Lower leg skin (tissue), 4 donors: ENCODE data around the gene KRTAP10-11. TPM values are rescaled to one million over a fixed set of nuclear protein-coding genes. Genes with fewer than 3 reads are reported as not detected.

Source experiments
- DNase-seq, 2 donors: peaks; one replicate each; pipeline ENCODE4 v3.0.0-alpha.2; 2019; ENCODE audit warnings: low spot score in 2 of 2
- H3K4me3 ChIP-seq: fragments of 200-600 bp; sonication (generic); 2 replicates; pipeline ENCODE4 v1.5.1; 2017; ENCODE audit warnings: mild to moderate bottlenecking, low read depth; ENCODE audit not compliant: poor library complexity, severe bottlenecking
- CTCF ChIP-seq, 3 donors: fragments of 450-650 bp; IDR thresholded peaks; one replicate each; pipeline ENCODE4 v1.5.1; 2016; ENCODE audit warnings: antibody characterized with exemption in 3 of 3, mild to moderate bottlenecking in 3 of 3, moderate library complexity in 2 of 3
- POLR2A ChIP-seq, 2 donors: fragments of 450-650 bp; IDR thresholded peaks; one replicate each; pipeline ENCODE4 v1.6.1; 2016 to 2017; ENCODE audit warnings: antibody characterized with exemption in 2 of 2, mild to moderate bottlenecking in 1 of 2, moderate library complexity in 1 of 2
- WGBS, 2 donors: methylation state at CpG; one replicate each; pipeline ENCODE4 v1.1.5; 2018; 5-methylcytosine and 5-hydroxymethylcytosine counted together
- intact Hi-C: fragments of 100-400 bp; cut with DNase I; formaldehyde crosslinking; loops from one replicate; pipeline ENCODE4 v1.15.0; 2023; ENCODE audit warnings: low total_unique reads
- total RNA-seq, 4 donors: library from RNA; depleted of rRNA; stranded (reverse); fragments of >200 nt; gene quantifications; one replicate each; pipeline ENCODE4 v1.1.0, GENCODE V29; 2016

KRTAP10-11 gene
- total RNA-seq, 4 donors from 2014 or later, result 6.5 TPM; not detected in 3

- 84 to 91% methylated on average over 3 of the region's 3 CpGs for WGBS, 2 donors
- DNase-seq, result peak in 1 of 2 donors; percentile 53
- TF ChIP-seq POLR2A (IDR thresholded peaks at IDR 0.05) (no peak), CTCF (IDR thresholded peaks at IDR 0.05) (no peak)
- no peak overlapping the region for H3K4me3 ChIP-seq
- intact Hi-C loops, result no loop called here
Observed at GRCh38 chr21:44670642-44671432, 24.6 kb downstream of the KRTAP10-11 start.

GRCh38 chr21:44671911-44672310 lies 25.7 kb downstream of the KRTAP10-11 start:
- intact Hi-C loops, result no loop called here

GRCh38 chr21:44677881-44678280 lies 31.7 kb downstream of the KRTAP10-11 start:
- WGBS, 2 donors, result 94 to 95% methylated on average over 13 of the region's 13 CpGs
- intact Hi-C loops, result no loop called here
- no peak for TF ChIP-seq POLR2A (IDR thresholded peaks at IDR 0.05)
- TF ChIP-seq CTCF (IDR thresholded peaks at IDR 0.05), result no peak

More at GRCh38 chr21:44671911-44672310, 25.7 kb downstream of the KRTAP10-11 start:
- 81 to 92% methylated on average over 1 of the region's 1 CpG for WGBS, 2 donors
- TF ChIP-seq CTCF (IDR thresholded peaks at IDR 0.05) (no peak), POLR2A (IDR thresholded peaks at IDR 0.05) (no peak)
- H3K4me3 ChIP-seq, result no peak overlapping the region
- DNase-seq, result no peak

GRCh38 chr21:44681152-44681551 lies 34.9 kb downstream of the KRTAP10-11 start:
- intact Hi-C loops, result no loop called here
- H3K4me3 ChIP-seq, result no peak overlapping the region
- peak in 1 of 2 donors; percentile 68 for DNase-seq
- WGBS, 2 donors, result 73 to 80% methylated on average over 11 of the region's 11 CpGs
- no peak for TF ChIP-seq CTCF (IDR thresholded peaks at IDR 0.05)
- no peak for TF ChIP-seq POLR2A (IDR thresholded peaks at IDR 0.05)

More at GRCh38 chr21:44677881-44678280, 31.7 kb downstream of the KRTAP10-11 start:
- DNase-seq, result peak in 1 of 2 donors; percentile 77
- no peak overlapping the region for H3K4me3 ChIP-seq

- 77 to 84% methylated on average over 11 to 20 of the region's 23 CpGs for WGBS, 2 donors
- peak in 1 of 2 donors; percentile 58 for DNase-seq
- no peak within 1 kb of the TSS for H3K4me3 ChIP-seq
- intact Hi-C loops, result no loop called here
- no peak for TF ChIP-seq POLR2A (IDR thresholded peaks at IDR 0.05)
- no peak for TF ChIP-seq CTCF (IDR thresholded peaks at IDR 0.05)
Observed at GRCh38 chr21:44681861-44682579, 35.8 kb downstream of the KRTAP10-11 start, which contains the start of gene KRTAP12-1. Gene KRTAP12-1, minus strand, starts transcription at chr21:44682163. Its CDS starts 40 bp downstream, at chr21:44682123.
